GM20431 (cell line): ENCODE data around the gene KCTD6.

Source experiments
- in situ Hi-C: fragments of 300-500 bp; cut with MseI, MboI; formaldehyde crosslinking; loops from one replicate; pipeline ENCODE4 v1.15.0; 2020; ENCODE audit warnings: low sequenced_read_pairs; ENCODE audit not compliant: unreplicated experiment

KCTD6 gene

GRCh38 chr3:58491506-58492402 lies at the start of gene KCTD6:
Gene KCTD6 (plus strand): TSS chr3:58492096. CDS start chr3:58498756, 6,660 bp downstream.
- in situ Hi-C loops: no loop called here

DNA sequence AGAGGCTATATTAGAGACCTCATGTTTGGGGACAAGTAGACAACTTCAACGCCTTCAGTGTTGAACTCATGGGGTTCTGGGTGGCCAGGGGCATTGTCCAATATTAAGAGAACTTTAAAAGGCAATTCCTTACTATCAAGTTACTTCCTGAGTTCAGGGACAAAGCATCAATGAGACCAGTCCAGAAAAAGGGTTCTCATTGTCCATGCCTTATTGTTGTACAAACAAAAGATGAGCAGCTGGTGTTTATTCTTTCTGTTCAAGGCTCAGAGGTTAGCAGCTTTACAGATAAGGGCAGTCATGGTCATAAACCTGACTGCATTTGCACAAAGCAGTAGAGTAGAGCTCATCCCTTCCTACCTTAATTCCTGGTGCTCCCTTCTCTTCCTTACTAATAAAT lies 39.7 kb upstream of the KCTD6 start:
- in situ Hi-C loops: no loop called here

GRCh38 chr3:58459160-58459559 lies 32.7 kb upstream of the KCTD6 start:
- in situ Hi-C loops: no loop called here

DNA sequence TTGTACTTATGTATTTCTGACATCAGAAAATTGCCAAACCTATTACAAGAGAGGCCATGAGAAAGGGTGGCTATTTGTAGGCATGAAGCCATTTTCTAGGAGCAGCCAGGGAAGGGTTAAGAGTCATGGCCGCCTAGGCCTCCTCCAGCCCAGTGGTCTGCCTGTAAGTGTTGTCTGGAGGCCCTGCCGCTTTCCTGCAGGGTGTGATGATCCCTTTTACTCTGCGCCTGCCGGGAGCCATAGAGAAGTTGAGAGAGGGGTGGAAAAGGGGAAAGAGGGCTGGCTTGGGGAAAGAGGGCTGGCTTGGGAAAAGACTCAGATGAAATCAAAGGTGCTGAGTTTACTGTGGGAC lies 29.1 kb upstream of the KCTD6 start:
- in situ Hi-C loops: no loop called here

GRCh38 chr3:58463181-58463941 lies 28.5 kb upstream of the KCTD6 start:
- in situ Hi-C loops: no loop called here

GRCh38 chr3:58463942-58464271 lies 28.0 kb upstream of the KCTD6 start:
- in situ Hi-C loops: no loop called here

DNA sequence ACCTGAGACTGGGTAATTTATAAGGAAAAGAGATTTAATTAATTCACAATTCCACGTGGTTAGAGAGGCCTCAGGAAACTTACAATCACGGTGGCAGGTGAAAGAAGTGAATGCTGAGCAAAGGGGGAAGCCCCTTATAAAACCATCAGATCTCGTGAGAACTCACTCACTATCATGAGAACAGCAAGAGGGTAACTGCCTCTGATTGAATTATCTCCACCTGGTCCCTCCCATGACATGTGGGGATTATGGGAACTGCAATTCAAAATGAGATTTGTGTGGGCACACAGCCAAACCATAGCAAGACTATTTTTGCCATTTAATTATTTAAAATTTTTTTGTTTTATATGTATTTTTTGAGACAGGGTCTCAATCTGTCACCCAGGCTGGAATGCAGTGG lies 27.0 kb upstream of the KCTD6 start:
- in situ Hi-C loops: no loop called here

- in situ Hi-C loops: no loop called here
These were observed 24.9 kb upstream of the KCTD6 start for GRCh38 chr3:58466899-58467563.

GRCh38 chr3:58469096-58469495 lies 22.8 kb upstream of the KCTD6 start:
- in situ Hi-C loops: no loop called here

- in situ Hi-C loops: no loop called here
These were observed 21.4 kb upstream of the KCTD6 start for GRCh38 chr3:58470363-58471024.

DNA sequence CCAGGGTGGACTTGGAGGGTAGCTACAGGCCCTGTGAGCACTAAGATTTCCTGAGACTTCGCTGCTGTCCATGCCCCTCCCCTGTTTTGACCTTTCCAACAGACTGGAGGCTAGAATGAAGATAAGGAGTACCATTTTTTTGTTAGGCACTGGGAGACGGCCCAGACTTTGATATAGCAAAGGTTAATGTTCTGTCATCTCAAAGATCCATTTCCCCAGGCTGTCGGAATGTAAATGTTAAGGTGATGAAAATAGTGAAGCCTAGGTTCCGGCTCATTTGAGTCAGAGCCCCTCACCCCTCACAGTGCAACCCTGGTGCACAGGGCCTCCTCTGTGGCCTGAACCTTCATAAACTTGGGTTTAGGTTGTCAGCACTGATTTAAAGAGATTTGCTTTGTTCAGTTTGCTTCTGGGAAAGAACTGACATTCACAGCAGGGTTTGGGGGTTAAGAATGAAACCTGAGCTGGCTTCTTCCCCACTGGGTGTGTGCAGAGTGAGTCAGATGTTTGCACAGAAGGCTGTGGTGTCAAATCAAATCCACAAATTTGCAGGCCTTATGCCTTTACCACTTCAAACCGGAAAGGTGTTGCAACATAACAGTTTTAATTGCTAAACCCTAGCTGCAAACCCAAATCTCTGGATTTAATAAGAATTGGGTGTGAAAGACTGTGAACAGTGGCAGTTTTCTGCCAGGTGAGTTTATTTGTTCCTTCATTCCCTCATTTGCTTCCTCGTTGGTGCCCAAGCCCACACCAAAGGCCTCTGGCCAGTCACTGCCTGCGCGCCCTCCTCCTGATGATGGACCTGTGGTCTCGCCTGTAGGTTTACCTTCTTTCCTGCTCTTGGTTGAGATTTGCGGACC lies 20.6 kb upstream of the KCTD6 start:
- in situ Hi-C loops: no loop called here

- in situ Hi-C loops: no loop called here
These were observed 18.6 kb upstream of the KCTD6 start for GRCh38 chr3:58473275-58473674.

- in situ Hi-C loops: no loop called here
These were observed 17.5 kb upstream of the KCTD6 start for GRCh38 chr3:58474348-58474911.

DNA sequence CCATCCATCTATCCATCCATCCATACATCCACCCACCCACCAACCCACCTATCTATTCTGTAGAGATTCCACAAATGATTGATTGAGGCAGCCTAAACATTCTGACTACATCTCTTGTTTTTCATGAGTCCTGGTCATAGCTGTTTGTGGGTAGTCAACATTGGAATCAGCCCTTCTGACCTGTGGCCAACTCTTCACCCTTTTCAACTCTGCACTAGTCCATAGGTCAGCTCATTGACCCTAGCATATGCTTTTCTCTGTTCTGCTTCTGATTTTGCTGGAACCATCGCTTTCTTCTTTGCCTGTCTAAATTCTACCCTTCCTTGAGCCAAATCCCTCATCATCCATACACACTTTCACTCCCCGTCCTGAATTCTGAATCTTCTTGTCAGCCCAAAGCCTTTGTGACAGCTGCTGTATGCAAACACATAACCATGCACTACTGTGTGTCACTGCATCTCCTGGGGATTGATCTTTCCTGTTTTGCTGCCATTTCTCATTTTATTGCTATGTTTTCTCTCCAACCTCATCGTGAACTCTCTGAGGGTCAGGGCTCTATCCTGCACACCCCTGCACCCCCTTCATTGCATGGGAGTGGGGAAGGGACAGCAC lies 16.8 kb upstream of the KCTD6 start:
- in situ Hi-C loops: no loop called here

DNA sequence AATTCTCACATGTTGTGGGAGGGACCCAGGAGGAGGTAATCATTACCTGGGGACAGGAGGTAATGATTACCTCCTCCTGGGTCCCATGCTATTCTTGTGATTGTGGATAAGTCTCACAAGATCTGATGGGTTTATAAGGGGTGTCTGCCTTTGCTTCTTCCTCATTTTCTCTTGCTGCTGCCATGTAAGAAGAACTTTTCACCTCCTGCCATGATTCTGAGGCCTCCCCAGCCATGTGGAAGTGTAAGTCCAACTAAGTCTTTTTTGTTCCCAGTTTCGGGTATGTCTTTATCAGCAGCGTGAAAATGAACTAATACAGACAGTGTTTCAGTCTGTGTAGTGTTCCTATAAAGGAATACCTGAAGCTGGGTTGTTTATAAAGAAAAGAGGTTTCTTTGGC lies 13.1 kb upstream of the KCTD6 start:
- in situ Hi-C loops: no loop called here

DNA sequence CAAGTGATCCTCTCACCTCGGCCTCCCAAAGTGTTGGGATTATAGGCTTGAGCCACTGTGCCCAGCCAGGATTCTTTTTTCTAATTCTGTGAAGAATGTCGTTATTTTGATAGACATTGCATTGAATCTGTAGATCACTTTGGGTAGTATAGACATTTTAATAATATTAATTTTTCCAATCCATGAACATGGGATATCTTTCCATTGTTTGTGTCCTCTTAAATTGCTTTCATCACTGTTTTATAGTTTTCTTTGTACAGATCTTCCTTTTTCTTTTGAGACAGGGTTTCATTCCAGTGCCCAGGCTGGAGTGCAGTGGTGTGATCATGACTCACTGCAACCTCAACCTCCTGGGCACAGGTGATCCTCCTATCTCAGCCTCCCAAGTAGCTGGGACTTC lies 11.6 kb upstream of the KCTD6 start:
- in situ Hi-C loops: no loop called here

- in situ Hi-C loops: no loop called here
These were observed 8.8 kb upstream of the KCTD6 start for GRCh38 chr3:58482917-58483636.

DNA sequence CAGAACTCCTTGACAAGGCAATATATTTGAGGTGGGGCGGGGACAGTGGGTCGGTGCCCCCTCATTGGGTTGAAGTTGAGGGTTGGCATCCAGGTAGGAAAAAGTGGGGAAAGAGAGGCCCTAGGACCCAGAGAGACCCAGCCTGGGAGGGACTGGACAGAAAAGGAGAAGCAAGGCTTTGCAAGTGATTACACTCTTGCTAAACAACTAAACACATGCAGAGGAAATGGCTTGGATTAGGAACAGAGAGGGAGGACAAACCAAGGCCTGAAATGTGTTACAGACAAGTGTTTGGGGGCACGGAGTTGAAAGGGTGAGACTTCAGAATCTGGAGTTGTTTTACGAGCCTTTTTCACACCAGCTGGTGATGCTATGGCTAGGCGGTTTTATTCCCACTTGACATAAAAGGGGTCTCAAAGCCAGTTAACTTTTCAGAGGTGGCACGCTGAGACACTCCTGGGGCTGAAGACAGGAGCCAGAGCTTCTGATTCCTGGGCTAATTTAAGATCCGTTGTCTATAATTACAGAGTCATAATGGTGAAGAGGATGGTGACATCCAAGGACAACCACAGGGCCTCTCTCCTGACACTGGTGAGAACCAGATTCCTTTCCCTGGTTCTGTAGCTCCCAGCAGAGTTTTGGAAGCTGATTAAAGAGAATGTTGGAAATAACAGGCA lies 7.7 kb upstream of the KCTD6 start:
- in situ Hi-C loops: no loop called here
